HEK293 (cell line): Measurements from ENCODE around the gene MYT1.
"Not testable (repeated sequence)": the region's sequence is repeated elsewhere in the genome, so short reads cannot be mapped to it uniquely, and the experiment has no call there.

Experiments
- CTCF ChIA-PET: fragments of 350-600 bp; formaldehyde crosslinking; extraction: SDS; loops from one replicate; lab custom pipeline; 2021; ENCODE audit warnings: antibody characterized with exemption; lab: Yijun Ruan, JAX
- POLR2A ChIA-PET: fragments of 300-600 bp; formaldehyde crosslinking; extraction: SDS; loops from one replicate; lab custom pipeline; 2020; ENCODE audit warnings: antibody characterized with exemption, inconsistent platforms; lab: Yijun Ruan, JAX
- H3K27ac ChIP-seq: fragments of 200-500 bp; sonication (Bioruptor generic); 2 replicates; pipeline ENCODE4 v1.5.1; 2014; ENCODE audit warnings: low read depth, low read length, control low read depth, inconsistent platforms; ENCODE audit errors: extremely low read depth
- H3K36me3 ChIP-seq, 2 experiments: fragments of 200-500 bp in 1 of 2; sonication (Bioruptor generic) in 1 of 2; 1 replicate in 1 of 2; 2 replicates in 1 of 2; pipeline ENCODE4 v1.5.1; 2014 to 2017; ENCODE audit warnings: inconsistent platforms in 2 of 2, low read length in 2 of 2; ENCODE audit not compliant: control insufficient read depth in 2 of 2, insufficient read depth in 1 of 2
- H3K4me1 ChIP-seq: fragments of 200-500 bp; sonication (Bioruptor generic); 2 replicates; pipeline ENCODE4 v1.5.1; 2014; ENCODE audit warnings: mild to moderate bottlenecking, low read length, inconsistent platforms; ENCODE audit not compliant: control insufficient read depth, insufficient read depth
- H3K4me3 ChIP-seq: 2 replicates; pipeline ENCODE4 v1.5.1; 2011; ENCODE audit warnings: low read depth, mild to moderate bottlenecking, control low read depth, low read length, moderate library complexity
- H3K9me3 ChIP-seq: fragments of 200-500 bp; sonication (Bioruptor generic); 2 replicates; pipeline ENCODE4 v1.5.1; 2014; ENCODE audit warnings: low read depth, low read length, inconsistent platforms; ENCODE audit not compliant: control insufficient read depth, insufficient read depth
- ATF2 ChIP-seq: fragments of 450-650 bp; formaldehyde crosslinking; IDR thresholded peaks from 2 replicates; pipeline ENCODE4 v1.5.1; 2016; ENCODE audit warnings: missing biosample characterization, missing genetic modification characterization, low read depth
- BCL11A ChIP-seq: fragments of 450-650 bp; formaldehyde crosslinking; IDR thresholded peaks from 2 replicates; pipeline ENCODE4 v1.5.1; 2016; ENCODE audit warnings: low read depth, missing biosample characterization, missing genetic modification characterization
- BCL11B ChIP-seq: fragments of 450-650 bp; formaldehyde crosslinking; IDR thresholded peaks from 2 replicates; pipeline ENCODE4 v1.5.1; 2016; ENCODE audit warnings: low read depth, missing biosample characterization, missing genetic modification characterization
- SCRT1 ChIP-seq: fragments of 450-650 bp; formaldehyde crosslinking; IDR thresholded peaks from 2 replicates; pipeline ENCODE4 v1.5.1; 2016; ENCODE audit warnings: missing biosample characterization, missing genetic modification characterization, borderline replicate concordance
- SETDB1 ChIP-seq: IDR thresholded peaks from one replicate; pipeline ENCODE4 v1.6.1; 2017; ENCODE audit warnings: mild to moderate bottlenecking, low read length, moderate library complexity, mixed read lengths; ENCODE audit not compliant: insufficient read length
- ZNF133 ChIP-seq: fragments of 450-650 bp; formaldehyde crosslinking; IDR thresholded peaks from 2 replicates; pipeline ENCODE4 v1.5.1; 2016; ENCODE audit warnings: missing biosample characterization, missing genetic modification characterization
- ZNF140 ChIP-seq: fragments of 450-650 bp; formaldehyde crosslinking; IDR thresholded peaks from 2 replicates; pipeline ENCODE4 v1.5.1; 2016; ENCODE audit warnings: missing biosample characterization, missing genetic modification characterization
- ZNF24 ChIP-seq: fragments of 450-650 bp; formaldehyde crosslinking; IDR thresholded peaks from 2 replicates; pipeline ENCODE4 v1.5.1; 2016; ENCODE audit warnings: missing biosample characterization, missing genetic modification characterization
- ZNF398 ChIP-seq: fragments of 450-650 bp; formaldehyde crosslinking; IDR thresholded peaks from 2 replicates; pipeline ENCODE4 v1.5.1; 2017; ENCODE audit warnings: missing biosample characterization, missing genetic modification characterization
- ZNF423 ChIP-seq: fragments of 450-650 bp; formaldehyde crosslinking; IDR thresholded peaks from 2 replicates; pipeline ENCODE4 v1.5.1; 2016; ENCODE audit warnings: missing biosample characterization, missing genetic modification characterization
- ZNF426 ChIP-seq: fragments of 450-650 bp; formaldehyde crosslinking; IDR thresholded peaks from 2 replicates; pipeline ENCODE4 v1.5.1; 2017; ENCODE audit warnings: missing biosample characterization, missing genetic modification characterization, mild to moderate bottlenecking, inconsistent platforms, moderate library complexity
- ZNF704 ChIP-seq: fragments of 450-650 bp; formaldehyde crosslinking; IDR thresholded peaks from 2 replicates; pipeline ENCODE4 v1.5.1; 2016; ENCODE audit warnings: missing biosample characterization, missing genetic modification characterization
- ZNF776 ChIP-seq: fragments of 450-650 bp; formaldehyde crosslinking; IDR thresholded peaks from 2 replicates; pipeline ENCODE4 v1.5.0; 2017; ENCODE audit warnings: missing biosample characterization, missing genetic modification characterization, borderline replicate concordance

Gene MYT1

GRCh38 chr20:64234921-64235565, 70.8 kb downstream of the MYT1 start:
- H3K4me3 ChIP-seq, H3K4me1 ChIP-seq, H3K27ac ChIP-seq, H3K36me3 ChIP-seq, CTCF ChIA-PET, H3K9me3 ChIP-seq, POLR2A ChIA-PET: not testable (repeated sequence)
- TF ChIP-seq BCL11B (tag by site-specific recombination) (0 out of 2 replicates have a peak, but pooled peaks have one; percentile 50), BCL11A (tag by site-specific recombination) (0 out of 2 replicates have a peak, but pooled peaks have one; percentile 43)

GRCh38 chr20:64236137-64237088, 72.2 kb downstream of the MYT1 start:
- Histone ChIP-seq H3K4me1 (no peaks in the 10 kb centered on the region), H3K36me3 (no peaks in the 10 kb centered on the region), H3K27ac (no peak overlapping the region), H3K4me3 (no peak overlapping the region), H3K9me3 (no peaks in the 10 kb centered on the region)
- no peak for TF ChIP-seq ZNF24 (tag by site-specific recombination)
- ChIA-PET POLR2A (no interaction called here), CTCF (interaction anchor here (0.6 kb wide), 2 partner anchors 176 to 700 kb away, joined by 3 to 4 read pairs; no protein-coding TSS in a partner anchor)

GRCh38 chr20:64237316-64237715, 73.1 kb downstream of the MYT1 start:
- ChIA-PET CTCF (interaction anchor here (0.6 kb wide), 1 partner anchor 177 kb away, joined by 4 read pairs; no protein-coding TSS in a partner anchor), POLR2A (no interaction called here)
- no peaks in the 10 kb centered on the region for H3K36me3 ChIP-seq
- H3K4me1 ChIP-seq: no peaks in the 10 kb centered on the region
- TF ChIP-seq ZNF133 (no peak), ATF2 (tag by site-specific recombination) (no peak), ZNF140 (no peak), BCL11A (tag by site-specific recombination) (no peak), ZNF776 (tag by site-specific recombination) (no peak), SCRT1 (tag by site-specific recombination) (no peak), ZNF398 (tag by site-specific recombination) (no peak), ZNF704 (tag by site-specific recombination) (no peak), SETDB1 (no peak), ZNF423 (no peak), ZNF426 (tag by site-specific recombination) (no peak)
- no peak overlapping the region for H3K27ac ChIP-seq
- H3K9me3 ChIP-seq: no peaks in the 10 kb centered on the region
- H3K4me3 ChIP-seq: no peak overlapping the region
